Middle frontal gyrus (tissue), 1 donor: ENCODE results near the gene HES3.

Source experiments
- DNase-seq: peaks from one replicate; pipeline ENCODE4 v3.0.0-alpha.2; 2015; ENCODE audit warnings: low spot score; ENCODE audit errors: extremely low spot score

Gene HES3

GRCh38 chr1:6245086-6245868 is 1.3 kb downstream of the HES3 start:
- DNase-seq = no peak

GRCh38 chr1:6245869-6246496 is 2.0 kb downstream of the HES3 start:
- DNase-seq = no peak

- no peak for DNase-seq
These were observed 2.8 kb downstream of the HES3 start for GRCh38 chr1:6246497-6247467.

GRCh38 chr1:6247651-6248050 is 3.7 kb downstream of the HES3 start:
- DNase-seq = no peak

- DNase-seq = no peak
These were observed 4.3 kb downstream of the HES3 start for GRCh38 chr1:6248161-6248776.

GRCh38 chr1:6248932-6249738 is 5.2 kb downstream of the HES3 start:
- DNase-seq = no peak

GRCh38 chr1:6249739-6250689 is 6.0 kb downstream of the HES3 start:
- no peak for DNase-seq

GRCh38 chr1:6251233-6251632 is 7.3 kb downstream of the HES3 start:
- no peak for DNase-seq

- DNase-seq = no peak
These were observed 7.8 kb downstream of the HES3 start for GRCh38 chr1:6251681-6252373.

- no peak for DNase-seq
These were observed 8.4 kb downstream of the HES3 start for GRCh38 chr1:6252374-6252710.

GRCh38 chr1:6253380-6253779 is 9.4 kb downstream of the HES3 start:
- no peak for DNase-seq

- no peak for DNase-seq
These were observed 10.7 kb downstream of the HES3 start for GRCh38 chr1:6254691-6255090.

- DNase-seq = no peak
These were observed 12.7 kb downstream of the HES3 start for GRCh38 chr1:6256645-6257044.

GRCh38 chr1:6257541-6258069 is 13.6 kb downstream of the HES3 start:
- no peak for DNase-seq

- DNase-seq = no peak
These were observed 14.7 kb downstream of the HES3 start for GRCh38 chr1:6258675-6259074.

- no peak for DNase-seq
These were observed 15.7 kb downstream of the HES3 start for GRCh38 chr1:6259491-6260362.

GRCh38 chr1:6260433-6260934 is 16.5 kb downstream of the HES3 start:
- no peak for DNase-seq
